OCI-LY3 (cell line): Measurements from ENCODE around the gene OLA1.

ENCODE experiments used
- H2AFZ ChIP-seq: fragments of 200-600, 300-600 bp; shearing (Covaris generic); 2 replicates; pipeline ENCODE4 v1.6.0; 2014; ENCODE audit warnings: antibody characterized with exemption, low read depth, low read length
- H3K27ac ChIP-seq: fragments of 200-600, 300-600 bp; sonication (generic); 2 replicates; pipeline ENCODE4 v1.5.1; 2014; ENCODE audit warnings: mild to moderate bottlenecking, low read length, moderate library complexity, mixed read lengths
- H3K27me3 ChIP-seq: fragments of 200-600, 300-600 bp; sonication (generic); 2 replicates; pipeline ENCODE4 v1.6.1; 2014; ENCODE audit warnings: low read depth, low read length, mixed read lengths
- H3K36me3 ChIP-seq: fragments of 200-600, 300-600 bp; sonication (generic); replicated peaks from 2 replicates; pipeline ENCODE3; 2014; ENCODE audit warnings: low read depth, low read length, mixed read lengths
- H3K4me1 ChIP-seq: fragments of 300-600, 200-600 bp; sonication (generic); 2 replicates; pipeline ENCODE4 v1.6.1; 2014; ENCODE audit warnings: low read length, mixed read lengths
- H3K4me2 ChIP-seq: fragments of 200-600, 300-600 bp; sonication (generic); 2 replicates; pipeline ENCODE4 v1.6.1; 2014; ENCODE audit warnings: low read length, mixed read lengths
- H3K4me3 ChIP-seq: fragments of 300-600, 200-600 bp; sonication (generic); 2 replicates; pipeline ENCODE4 v1.5.1; 2014; ENCODE audit warnings: antibody characterized with exemption, mild to moderate bottlenecking, low read length, moderate library complexity
- H3K79me2 ChIP-seq: fragments of 300-600, 200-600 bp; shearing (Covaris generic); 2 replicates; pipeline ENCODE4 v1.6.1; 2014; ENCODE audit warnings: mild to moderate bottlenecking, low read length, mixed read lengths
- H3K9ac ChIP-seq: fragments of 300-600, 200-600 bp; shearing (Covaris generic); 2 replicates; pipeline ENCODE4 v1.6.0; 2014; ENCODE audit warnings: mild to moderate bottlenecking, low read length, moderate library complexity
- H3K9me3 ChIP-seq: fragments of 200-600, 300-600 bp; shearing (Covaris generic); 2 replicates; pipeline ENCODE4 v1.6.1; 2014; ENCODE audit warnings: low read length, mixed read lengths; ENCODE audit not compliant: insufficient read depth
- H4K20me1 ChIP-seq: fragments of 200-600, 300-600 bp; sonication (generic); 2 replicates; pipeline ENCODE4 v1.6.1; 2016; ENCODE audit warnings: low read length, mixed read lengths; ENCODE audit not compliant: insufficient read depth
- CTCF ChIP-seq: fragments of 200-600, 300-600 bp; sonication (generic); IDR thresholded peaks from 2 replicates; pipeline ENCODE4 v1.5.1; 2014; ENCODE audit warnings: antibody characterized with exemption, low read length, low read depth
- EZH2phosphoT487 ChIP-seq: fragments of 200-600 bp; shearing (Covaris generic); IDR thresholded peaks from 2 replicates; pipeline ENCODE4 v1.6.1; 2018; ENCODE audit warnings: antibody characterized with exemption, mixed run types, low read depth

The OLA1 gene

GRCh38 chr2:174180165-174180724, 68.1 kb downstream of the OLA1 start:
- peaks cover 47% of the 10 kb centered on the region for H3K4me1 ChIP-seq
- H3K4me2 ChIP-seq = no peak overlapping the region
- peaks cover 28% of the 10 kb centered on the region for H4K20me1 ChIP-seq
- H3K27ac ChIP-seq = no peak overlapping the region
- peaks cover 50% of the 10 kb centered on the region for H3K79me2 ChIP-seq
- TF ChIP-seq EZH2phosphoT487 = no peak
- TF ChIP-seq CTCF = no peak
- H2AFZ ChIP-seq = no peak overlapping the region
- no peak overlapping the region for H3K9ac ChIP-seq
- 0 out of 2 replicates have a peak, but pooled peaks cover under 1% of the 10 kb centered on the region for H3K9me3 ChIP-seq
- no peak overlapping the region for H3K4me3 ChIP-seq
- H3K27me3 ChIP-seq = no peaks in the 10 kb centered on the region
- peaks cover 7% of the 10 kb centered on the region for H3K36me3 ChIP-seq

GRCh38 chr2:174177316-174177890, 70.9 kb downstream of the OLA1 start:
- Histone ChIP-seq H2AFZ (no peak overlapping the region), H3K79me2 (peaks cover 30% of the 10 kb centered on the region), H3K4me3 (no peak overlapping the region), H3K27me3 (no peaks in the 10 kb centered on the region), H3K4me1 (peaks cover 19% of the 10 kb centered on the region), H3K9me3 (0 out of 2 replicates have a peak, but pooled peaks cover 4% of the 10 kb centered on the region), H4K20me1 (peaks cover 11% of the 10 kb centered on the region), H3K36me3 (peaks cover 14% of the 10 kb centered on the region), H3K4me2 (no peak overlapping the region), H3K27ac (no peak overlapping the region), H3K9ac (no peak overlapping the region)
- TF ChIP-seq EZH2phosphoT487 (no peak), CTCF (no peak)

- H3K4me2 ChIP-seq = no peak overlapping the region
- H2AFZ ChIP-seq = no peak overlapping the region
- H3K27ac ChIP-seq = no peak overlapping the region
- H3K9ac ChIP-seq = no peak overlapping the region
- peaks cover 15% of the 10 kb centered on the region for H3K4me1 ChIP-seq
- peaks cover 17% of the 10 kb centered on the region for H3K36me3 ChIP-seq
- H3K27me3 ChIP-seq = no peaks in the 10 kb centered on the region
- TF ChIP-seq EZH2phosphoT487 (no peak), CTCF (no peak)
- peaks cover 35% of the 10 kb centered on the region for H3K79me2 ChIP-seq
- H3K9me3 ChIP-seq = 0 out of 2 replicates have a peak, but pooled peaks cover 4% of the 10 kb centered on the region
- no peak overlapping the region for H3K4me3 ChIP-seq
- H4K20me1 ChIP-seq = peaks cover 11% of the 10 kb centered on the region
Observed at GRCh38 chr2:174176898-174177297, 71.4 kb downstream of the OLA1 start.

GRCh38 chr2:174174741-174175140, 73.6 kb downstream of the OLA1 start:
- Histone ChIP-seq H3K4me3 (no peak overlapping the region), H3K4me2 (no peak overlapping the region), H3K27me3 (no peaks in the 10 kb centered on the region), H3K27ac (no peak overlapping the region), H3K4me1 (0 out of 2 replicates have a peak, but pooled peaks cover 7% of the 10 kb centered on the region), H3K36me3 (peaks cover 23% of the 10 kb centered on the region), H3K9me3 (0 out of 2 replicates have a peak, but pooled peaks cover 4% of the 10 kb centered on the region), H3K9ac (no peak overlapping the region), H3K79me2 (peaks cover 34% of the 10 kb centered on the region), H4K20me1 (no peaks in the 10 kb centered on the region), H2AFZ (no peak overlapping the region)
- TF ChIP-seq EZH2phosphoT487 (no peak), CTCF (no peak)
